ENCODE data around the gene RBMS3.

Gene RBMS3

GRCh38 chr3:29695643-29696198 is 414.9 kb downstream of the RBMS3 start:
- Mint-ChIP-seq H3K36me3 (no peaks in the 10 kb centered on the region), H3K4me3 (no peak overlapping the region)

GRCh38 chr3:29696311-29696710 is 415.4 kb downstream of the RBMS3 start:
- H3K9me3 Mint-ChIP-seq (ENCODE audit: low read depth): peaks cover 10% of the 10 kb centered on the region
- H3K27ac Mint-ChIP-seq: no peak overlapping the region
- no peaks in the 10 kb centered on the region for H3K4me1 Mint-ChIP-seq (ENCODE audit: low read depth)
- no peak overlapping the region for H3K4me3 Mint-ChIP-seq
- no peaks in the 10 kb centered on the region for H3K27me3 Mint-ChIP-seq
- no peaks in the 10 kb centered on the region for H3K36me3 Mint-ChIP-seq

More at GRCh38 chr3:29695643-29696198, 414.9 kb downstream of the RBMS3 start:
- H3K4me1 Mint-ChIP-seq (ENCODE audit: low read depth): no peaks in the 10 kb centered on the region
- no peaks in the 10 kb centered on the region for H3K27me3 Mint-ChIP-seq
- H3K9me3 Mint-ChIP-seq (ENCODE audit: low read depth): peaks cover 10% of the 10 kb centered on the region
- no peak overlapping the region for H3K27ac Mint-ChIP-seq

GRCh38 chr3:29697989-29698388 is 417.1 kb downstream of the RBMS3 start:
- H3K9me3 Mint-ChIP-seq (ENCODE audit: low read depth): peaks cover 10% of the 10 kb centered on the region
- H3K4me3 Mint-ChIP-seq: no peak overlapping the region
- H3K36me3 Mint-ChIP-seq: no peaks in the 10 kb centered on the region
- no peaks in the 10 kb centered on the region for H3K4me1 Mint-ChIP-seq (ENCODE audit: low read depth)
- H3K27ac Mint-ChIP-seq: no peak overlapping the region
- no peaks in the 10 kb centered on the region for H3K27me3 Mint-ChIP-seq

GRCh38 chr3:29700256-29700655 is 419.4 kb downstream of the RBMS3 start:
- Mint-ChIP-seq H3K4me1 (ENCODE audit: low read depth) (no peaks in the 10 kb centered on the region), H3K27me3 (no peaks in the 10 kb centered on the region), H3K4me3 (no peak overlapping the region), H3K36me3 (no peaks in the 10 kb centered on the region), H3K27ac (no peak overlapping the region), H3K9me3 (ENCODE audit: low read depth) (peaks cover 10% of the 10 kb centered on the region)

- Mint-ChIP-seq H3K27me3 (no peaks in the 10 kb centered on the region), H3K4me1 (ENCODE audit: low read depth) (no peaks in the 10 kb centered on the region), H3K4me3 (no peak overlapping the region), H3K9me3 (ENCODE audit: low read depth) (peaks cover 10% of the 10 kb centered on the region), H3K36me3 (no peaks in the 10 kb centered on the region), H3K27ac (no peak overlapping the region)
Observed at GRCh38 chr3:29701326-29701983, 420.6 kb downstream of the RBMS3 start.

GRCh38 chr3:29705906-29706844 is 425.3 kb downstream of the RBMS3 start:
- H3K4me1 Mint-ChIP-seq (ENCODE audit: low read depth): no peaks in the 10 kb centered on the region
- H3K36me3 Mint-ChIP-seq: no peaks in the 10 kb centered on the region
- peaks cover 1% of the 10 kb centered on the region for H3K27me3 Mint-ChIP-seq
- no peaks in the 10 kb centered on the region for H3K9me3 Mint-ChIP-seq (ENCODE audit: low read depth)
- no peak overlapping the region for H3K27ac Mint-ChIP-seq
- no peak overlapping the region for H3K4me3 Mint-ChIP-seq

GRCh38 chr3:29708884-29709283 is 428.0 kb downstream of the RBMS3 start:
- no peaks in the 10 kb centered on the region for H3K4me1 Mint-ChIP-seq (ENCODE audit: low read depth)
- H3K27ac Mint-ChIP-seq: no peak overlapping the region
- H3K9me3 Mint-ChIP-seq (ENCODE audit: low read depth): no peaks in the 10 kb centered on the region

GRCh38 chr3:29711255-29711771 is 430.4 kb downstream of the RBMS3 start:
- Mint-ChIP-seq H3K27ac (no peak overlapping the region), H3K4me1 (ENCODE audit: low read depth) (no peaks in the 10 kb centered on the region), H3K27me3 (peaks cover 1% of the 10 kb centered on the region), H3K9me3 (ENCODE audit: low read depth) (no peaks in the 10 kb centered on the region), H3K36me3 (no peaks in the 10 kb centered on the region), H3K4me3 (no peak overlapping the region)

More at GRCh38 chr3:29708884-29709283, 428.0 kb downstream of the RBMS3 start:
- H3K36me3 Mint-ChIP-seq: no peaks in the 10 kb centered on the region
- no peak overlapping the region for H3K4me3 Mint-ChIP-seq
- H3K27me3 Mint-ChIP-seq: peaks cover 1% of the 10 kb centered on the region

- Mint-ChIP-seq H3K36me3 (no peaks in the 10 kb centered on the region), H3K4me1 (ENCODE audit: low read depth) (no peaks in the 10 kb centered on the region), H3K27ac (no peak overlapping the region), H3K9me3 (ENCODE audit: low read depth) (no peaks in the 10 kb centered on the region), H3K27me3 (no peaks in the 10 kb centered on the region), H3K4me3 (no peak overlapping the region)
Observed at GRCh38 chr3:29716213-29716612, 435.3 kb downstream of the RBMS3 start.

- Mint-ChIP-seq H3K4me3 (no peak overlapping the region), H3K27me3 (peaks cover 2% of the 10 kb centered on the region), H3K36me3 (no peaks in the 10 kb centered on the region), H3K9me3 (ENCODE audit: low read depth) (no peaks in the 10 kb centered on the region), H3K27ac (no peak overlapping the region), H3K4me1 (ENCODE audit: low read depth) (no peaks in the 10 kb centered on the region)
Observed at GRCh38 chr3:29718661-29719065, 437.8 kb downstream of the RBMS3 start.

GRCh38 chr3:29720665-29721064 is 439.8 kb downstream of the RBMS3 start:
- Mint-ChIP-seq H3K4me3 (no peak overlapping the region), H3K27ac (no peak overlapping the region), H3K9me3 (ENCODE audit: low read depth) (no peaks in the 10 kb centered on the region), H3K4me1 (ENCODE audit: low read depth) (no peaks in the 10 kb centered on the region), H3K27me3 (peaks cover 2% of the 10 kb centered on the region), H3K36me3 (no peaks in the 10 kb centered on the region)

GRCh38 chr3:29721789-29722188 is 440.9 kb downstream of the RBMS3 start:
- H3K4me3 Mint-ChIP-seq: no peak overlapping the region
- H3K4me1 Mint-ChIP-seq (ENCODE audit: low read depth): no peaks in the 10 kb centered on the region
- H3K27me3 Mint-ChIP-seq: peaks cover 2% of the 10 kb centered on the region
- no peaks in the 10 kb centered on the region for H3K9me3 Mint-ChIP-seq (ENCODE audit: low read depth)
- H3K36me3 Mint-ChIP-seq: no peaks in the 10 kb centered on the region
- no peak overlapping the region for H3K27ac Mint-ChIP-seq

- no peaks in the 10 kb centered on the region for H3K9me3 Mint-ChIP-seq (ENCODE audit: low read depth)
Observed at GRCh38 chr3:29731050-29731449, 450.2 kb downstream of the RBMS3 start.

GRCh38 chr3:29741231-29741630 is 460.4 kb downstream of the RBMS3 start:
- no peaks in the 10 kb centered on the region for H3K36me3 Mint-ChIP-seq
- H3K4me1 Mint-ChIP-seq (ENCODE audit: low read depth): no peaks in the 10 kb centered on the region
- H3K9me3 Mint-ChIP-seq (ENCODE audit: low read depth): no peaks in the 10 kb centered on the region
- no peak overlapping the region for H3K4me3 Mint-ChIP-seq
- no peak overlapping the region for H3K27ac Mint-ChIP-seq
- H3K27me3 Mint-ChIP-seq: peaks cover 3% of the 10 kb centered on the region

More at GRCh38 chr3:29731050-29731449, 450.2 kb downstream of the RBMS3 start:
- H3K4me1 Mint-ChIP-seq (ENCODE audit: low read depth): no peaks in the 10 kb centered on the region
- H3K4me3 Mint-ChIP-seq: no peak overlapping the region
- no peak overlapping the region for H3K27ac Mint-ChIP-seq
- H3K36me3 Mint-ChIP-seq: no peaks in the 10 kb centered on the region
- H3K27me3 Mint-ChIP-seq: peaks cover 3% of the 10 kb centered on the region
